Measurements from ENCODE around the gene MLST8.

GRCh38 chr16:2197765-2198164 lies 7.5 kb upstream of the MLST8 start:
- TF ChIP-seq CTCF (IDR thresholded peaks at IDR 0.05): no peak
- no peak for TF ChIP-seq POLR2A (IDR thresholded peaks at IDR 0.05)
- no peak for TF ChIP-seq EP300 (IDR thresholded peaks at IDR 0.05)

Measured in ovary (tissue), 3 donors.